Hippocampal formation (tissue), 2 donors: Measurements from ENCODE around the gene IQSEC3.

Experiments
- DNase-seq, 2 donors: peaks; one replicate each; lab custom pipeline; 2025; lab: John Stamatoyannopoulos, UW

Gene IQSEC3

GRCh38 chr12:138898-139534 is 72.4 kb downstream of the IQSEC3 start:
- no peak for DNase-seq

- no peak for DNase-seq
Observed at GRCh38 chr12:139585-139984, 73.0 kb downstream of the IQSEC3 start.

GRCh38 chr12:140162-140561 is 73.6 kb downstream of the IQSEC3 start:
- DNase-seq: no peak

GRCh38 chr12:143964-144649 is 77.5 kb downstream of the IQSEC3 start:
- DNase-seq: no peak

- DNase-seq: no peak
Observed at GRCh38 chr12:144650-145284, 78.2 kb downstream of the IQSEC3 start.

- DNase-seq: no peak
Observed at GRCh38 chr12:145369-145960, 78.9 kb downstream of the IQSEC3 start.

GRCh38 chr12:147242-147641 is 80.7 kb downstream of the IQSEC3 start:
- no peak for DNase-seq

GRCh38 chr12:148676-149416 is 82.3 kb downstream of the IQSEC3 start:
- no peak for DNase-seq

- no peak for DNase-seq
Observed at GRCh38 chr12:151579-151978, 85.0 kb downstream of the IQSEC3 start.

- DNase-seq: no peak
Observed at GRCh38 chr12:152440-152839, 85.9 kb downstream of the IQSEC3 start.

GRCh38 chr12:153080-153746 is 86.6 kb downstream of the IQSEC3 start:
- DNase-seq: peak in 1 of 2 donors; percentile 26

- DNase-seq: no peak
Observed at GRCh38 chr12:154058-154457, 87.5 kb downstream of the IQSEC3 start.

GRCh38 chr12:155006-155405 is 88.4 kb downstream of the IQSEC3 start:
- DNase-seq: no peak

GRCh38 chr12:155646-156045 is 89.1 kb downstream of the IQSEC3 start:
- DNase-seq: no peak

GRCh38 chr12:156945-157344 is 90.4 kb downstream of the IQSEC3 start:
- no peak for DNase-seq

GRCh38 chr12:157644-158043 is 91.1 kb downstream of the IQSEC3 start:
- no peak for DNase-seq

GRCh38 chr12:159156-159782 is 92.7 kb downstream of the IQSEC3 start:
- DNase-seq: no peak

- no peak for DNase-seq
Observed at GRCh38 chr12:160858-161257, 94.3 kb downstream of the IQSEC3 start.

- DNase-seq: no peak
Observed at GRCh38 chr12:161823-162222, 95.3 kb downstream of the IQSEC3 start.

GRCh38 chr12:162467-163307 is 96.1 kb downstream of the IQSEC3 start:
- DNase-seq: no peak
